ENCODE measurements around the gene MCHR1.

- TF ChIP-seq CTCF (conservative IDR thresholded peaks at IDR 0.05 in 1 of 2, IDR thresholded peaks at IDR 0.05 in 1 of 2; ENCODE audit: extremely low read depth in 1 of 2, insufficient read depth in 1 of 2, low read depth in 1 of 2, low read length in 2 of 2) (no peak), EZH2 (IDR thresholded peaks at IDR 0.05; ENCODE audit: borderline replicate concordance, low read length) (no peak)
Observed at GRCh38 chr22:40684728-40685127, 5.4 kb downstream of the MCHR1 start.
